Activated CD4-positive, alpha-beta T cell treated with anti-CD3 and anti-CD28 coated beads, Interleukin-10, Interleukin-2, amounts not matched to agents 100 ng/mL and 50 ng/mL, durations not matched to agents 16 hours and 8 hours (primary cell): ENCODE data around the gene CFL1.

Source experiments
- DNase-seq: peaks from one replicate; pipeline ENCODE4 v3.0.0-alpha.2; 2020

The CFL1 gene

GRCh38 chr11:65829459-65829858 is 28.5 kb downstream of the CFL1 start:
- DNase-seq, result no peak

DNA sequence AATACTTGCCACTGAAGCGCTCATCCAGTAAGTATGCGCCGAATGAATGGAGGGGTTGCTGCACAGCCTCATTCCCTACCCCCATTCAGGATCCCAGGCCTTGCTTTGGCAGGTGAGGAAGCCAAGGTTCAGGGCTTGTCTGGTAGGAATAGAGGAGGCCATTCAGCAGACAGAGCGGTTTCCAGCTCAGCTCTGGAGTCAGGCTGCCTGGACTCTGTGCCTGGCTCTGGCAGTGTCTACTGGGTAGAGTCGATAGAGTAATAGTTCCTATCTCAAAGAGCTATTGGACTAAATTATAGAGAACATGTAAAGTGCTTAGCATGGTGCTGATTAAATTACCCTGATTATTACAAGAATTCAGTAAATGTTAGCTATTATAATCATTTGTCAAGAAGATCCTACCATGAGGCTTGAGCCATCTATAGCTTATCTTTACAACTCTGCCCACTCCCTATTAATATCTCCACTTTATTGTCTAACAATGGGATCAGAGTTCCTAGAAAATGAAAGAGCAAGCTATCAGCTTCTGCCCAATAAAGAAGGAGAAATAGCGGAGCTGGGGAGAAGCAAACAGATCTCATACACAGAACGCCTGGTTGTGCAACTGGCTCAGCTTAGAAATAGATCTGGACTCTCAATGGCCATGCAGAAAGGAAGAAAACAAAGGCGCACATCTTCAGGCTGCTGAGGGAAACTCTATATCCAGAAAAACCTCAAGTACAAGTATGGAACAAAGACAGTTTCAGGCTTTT is 30.8 kb downstream of the CFL1 start:
- DNase-seq, result no peak

DNA sequence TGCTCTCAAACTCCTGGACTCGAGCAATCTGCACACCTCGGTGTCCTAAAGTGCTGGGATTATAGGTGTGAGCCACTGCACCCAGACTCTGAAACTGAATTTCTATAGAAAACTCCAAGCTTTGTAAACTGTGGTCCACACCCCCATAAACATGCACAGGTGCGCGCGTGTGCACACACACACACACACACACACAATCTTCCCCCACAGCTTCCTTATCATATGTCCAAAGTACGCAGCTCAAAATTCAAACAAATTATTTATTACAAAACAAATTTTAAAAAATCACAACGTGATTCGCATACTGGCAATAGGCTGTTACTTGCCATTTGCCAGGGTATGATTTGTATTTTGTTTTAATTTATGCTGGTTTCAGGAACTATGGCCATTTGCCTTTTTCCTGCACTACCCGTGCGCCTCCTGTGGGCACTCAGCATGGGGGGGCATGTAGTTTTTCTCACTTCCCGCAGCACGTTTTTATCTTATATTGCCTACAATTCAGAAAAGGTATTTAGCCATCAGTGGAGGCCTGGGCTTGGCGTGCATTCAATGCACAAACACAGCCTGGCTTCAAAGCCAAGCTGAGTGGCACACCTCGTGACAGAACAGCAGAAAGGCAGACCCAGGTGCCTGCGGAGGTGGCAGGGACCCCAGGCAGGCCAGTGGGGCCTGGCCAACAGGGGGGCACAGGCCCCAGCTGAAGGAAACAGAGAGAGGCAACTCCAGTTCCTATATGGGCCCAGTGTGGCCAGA is 35.0 kb downstream of the CFL1 start:
- DNase-seq, result no peak

DNA sequence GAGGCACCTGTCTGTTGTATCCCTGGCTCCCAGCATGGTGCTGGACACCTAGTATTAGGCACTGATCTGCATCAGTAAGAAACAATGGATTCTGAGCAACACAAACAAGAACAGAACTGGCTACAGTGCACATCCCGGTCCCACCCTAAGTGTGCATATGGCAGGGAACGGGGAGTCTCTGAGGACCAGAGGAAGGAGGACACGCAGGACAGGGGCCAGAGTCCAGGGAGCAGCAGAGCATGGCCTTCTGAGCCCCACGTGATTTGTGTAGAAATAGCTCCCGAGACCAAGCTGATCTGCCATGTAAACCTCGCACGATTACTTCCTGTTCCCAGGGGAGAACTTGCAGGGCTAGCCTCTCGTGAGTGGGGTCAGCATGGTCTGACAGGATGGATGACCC is 36.9 kb downstream of the CFL1 start:
- DNase-seq, result no peak

DNA sequence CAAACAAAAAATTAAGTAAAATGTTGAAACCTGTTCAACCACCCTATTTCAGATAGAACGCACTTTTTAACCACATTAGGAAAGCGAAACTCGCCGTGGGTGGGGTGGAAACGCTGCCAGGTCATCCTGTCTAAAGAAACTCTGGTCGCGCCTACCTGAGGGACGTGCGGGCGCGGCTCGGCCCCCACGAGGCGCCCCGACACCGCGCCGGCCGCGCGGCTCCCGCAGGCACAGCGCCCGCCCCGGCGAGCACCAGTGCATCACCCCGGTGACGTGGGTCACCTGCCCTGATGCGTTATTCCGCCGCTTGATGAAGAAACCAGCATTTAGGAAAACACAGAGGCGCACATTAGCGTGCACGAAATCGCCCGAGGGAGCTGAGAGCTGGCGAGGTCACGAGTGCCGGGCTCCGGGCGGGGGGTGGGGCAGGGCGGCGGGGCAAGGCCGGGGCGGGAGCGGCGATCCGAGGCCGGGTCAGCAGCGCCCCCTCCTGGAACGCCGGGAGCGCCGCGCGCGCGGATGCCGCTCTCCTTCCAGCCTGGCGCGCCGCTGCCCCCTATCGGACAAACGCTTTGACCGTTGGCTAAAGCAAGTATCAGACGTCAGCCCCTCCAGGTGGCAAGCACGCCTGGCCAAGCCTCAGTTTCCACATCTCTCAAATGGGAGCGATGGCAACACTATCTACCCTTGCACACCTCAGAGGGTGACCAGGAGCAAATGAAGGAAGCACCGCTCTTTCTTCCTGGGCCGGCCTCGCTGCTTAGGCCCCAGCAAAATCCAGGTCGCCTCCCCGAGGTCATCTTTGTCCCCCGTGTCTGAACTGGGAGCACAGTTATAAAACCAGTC is 39.9 kb downstream of the CFL1 start:
- peak; percentile 94 for DNase-seq

GRCh38 chr11:65817312-65817834 is 40.6 kb downstream of the CFL1 start:
- DNase-seq, result no peak

GRCh38 chr11:65816696-65817095 is 41.3 kb downstream of the CFL1 start:
- DNase-seq, result no peak

DNA sequence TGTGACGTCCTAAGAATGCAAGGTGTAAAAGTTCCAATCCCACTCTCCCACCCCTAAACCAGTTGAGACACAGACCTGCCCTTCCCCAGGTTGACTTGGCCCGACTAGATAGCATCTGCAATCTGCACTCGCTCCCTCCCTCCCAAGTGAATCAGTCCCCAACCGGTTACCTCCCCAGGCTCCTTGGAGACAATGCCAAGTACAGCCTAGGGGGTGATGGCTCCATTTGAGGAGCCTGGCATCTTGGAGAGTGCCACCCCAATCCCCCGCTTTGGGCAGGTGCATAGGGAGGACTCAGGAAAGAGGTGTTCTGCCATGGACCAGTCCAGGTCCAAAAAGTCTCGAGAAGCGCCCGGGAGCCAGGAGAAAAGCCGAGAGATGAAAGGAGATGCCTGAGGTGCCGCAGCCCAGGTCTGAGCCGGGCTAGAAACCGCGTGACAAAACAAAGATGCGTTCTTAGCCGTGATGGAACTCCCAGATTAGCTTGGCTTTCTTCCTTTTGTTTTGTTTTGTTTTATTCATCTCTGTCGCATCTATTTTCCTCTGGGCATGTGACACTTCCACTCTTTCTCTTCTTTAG is 42.9 kb downstream of the CFL1 start:
- DNase-seq, result no peak

GRCh38 chr11:65814131-65814985 is 43.6 kb downstream of the CFL1 start:
- DNase-seq, result no peak

DNA sequence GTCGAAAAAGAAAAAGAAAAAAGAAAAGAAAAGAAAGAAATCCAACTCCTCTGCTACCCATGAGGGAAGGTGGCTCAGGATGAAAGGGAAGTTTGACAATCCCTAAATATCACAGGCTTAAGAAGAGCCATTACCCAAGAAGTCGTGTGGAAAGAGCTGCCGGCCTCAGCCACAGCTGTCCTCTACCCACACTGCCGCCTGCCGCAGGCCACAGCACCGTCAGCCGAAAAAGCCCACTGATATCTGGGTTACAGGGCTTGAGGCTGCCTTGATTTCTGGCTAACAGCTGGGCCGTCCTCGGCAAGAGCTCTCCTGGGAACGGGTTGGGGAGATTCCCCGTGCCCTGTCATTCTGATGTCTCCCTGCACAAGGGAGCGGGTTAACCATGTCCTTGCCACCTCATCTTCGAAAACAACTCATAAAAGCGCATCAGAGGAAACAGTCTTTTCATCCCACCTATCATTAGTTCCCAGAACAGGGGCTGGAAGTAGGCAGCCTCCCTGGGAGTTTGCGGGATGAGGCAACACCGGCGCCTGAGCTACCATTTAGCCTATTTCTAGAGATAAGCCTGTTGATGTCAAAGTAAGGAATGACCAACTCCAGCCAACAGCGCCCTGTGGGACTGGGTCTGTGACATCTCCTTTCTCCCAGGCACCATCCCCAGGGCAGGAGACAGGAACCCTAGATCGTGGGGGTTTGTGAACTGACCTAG is 46.1 kb downstream of the CFL1 start:
- DNase-seq, result no peak

- DNase-seq, result no peak
These were observed 47.7 kb downstream of the CFL1 start for GRCh38 chr11:65810046-65810868.

DNA sequence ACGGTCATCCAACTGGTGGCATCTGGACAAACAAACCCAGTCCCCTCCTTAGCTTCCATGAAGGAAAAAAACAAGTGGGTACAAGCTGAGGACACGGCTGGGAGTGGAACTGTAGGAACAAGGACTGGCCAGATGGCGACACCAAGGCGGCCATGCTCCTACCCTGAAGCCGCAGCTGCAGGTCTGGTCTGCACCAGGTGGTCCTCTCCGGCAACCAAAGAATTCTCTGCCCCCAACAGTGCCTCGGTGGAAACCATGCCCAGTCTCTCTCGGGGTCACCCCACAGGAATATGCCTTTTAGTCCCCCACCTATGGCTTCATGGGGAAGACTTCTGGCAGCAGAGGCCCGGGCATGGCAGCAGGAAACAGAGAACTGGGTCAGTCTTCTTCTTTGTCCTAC is 48.5 kb downstream of the CFL1 start:
- no peak for DNase-seq

DNA sequence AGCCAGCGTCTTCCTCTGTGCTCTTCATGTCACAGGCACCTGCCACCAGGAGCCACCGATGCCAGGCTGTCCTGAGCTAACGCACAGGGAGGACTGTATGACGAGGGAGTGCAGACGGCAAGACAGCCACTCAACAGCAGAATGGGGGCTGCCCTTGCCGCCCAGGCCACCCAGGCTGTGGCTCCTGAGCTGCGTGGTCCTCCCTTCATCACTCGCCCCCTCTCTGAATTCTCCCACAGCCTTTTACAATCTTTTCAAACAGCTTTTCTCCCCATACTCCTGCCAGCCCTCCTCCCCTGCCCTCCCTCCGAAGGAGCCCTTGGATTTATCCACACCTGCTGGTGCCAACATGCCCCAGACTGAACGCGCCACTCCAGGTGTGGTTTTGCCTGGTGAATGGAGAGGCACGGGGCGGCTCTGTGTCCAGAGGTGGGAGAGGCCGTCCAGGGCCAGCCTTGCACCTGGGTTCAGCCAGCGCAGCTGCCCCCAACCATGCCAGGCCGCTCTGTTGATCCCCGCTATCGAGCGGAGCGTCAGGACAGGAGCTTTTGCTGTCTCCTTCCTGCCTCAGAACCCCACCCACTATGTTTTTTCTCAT is 49.1 kb downstream of the CFL1 start:
- DNase-seq, result no peak

- DNase-seq, result no peak
These were observed 51.0 kb downstream of the CFL1 start for GRCh38 chr11:65806979-65807378.
